AG10803 (cell line): ENCODE data around the gene KRT222.

Experiments
- DNase-seq: peaks from one replicate; pipeline ENCODE4 v3.0.0; 2010; ENCODE audit warnings: low read depth
- H3K4me3 ChIP-seq: 2 replicates; pipeline ENCODE4 v1.5.1; 2011; ENCODE audit warnings: mild to moderate bottlenecking, low read length, control low read depth
- TF ChIP-seq, protein P1 (sequence below): conservative IDR thresholded peaks from 2 replicates; pipeline ENCODE4 v1.5.1; 2011; ENCODE audit warnings: mild to moderate bottlenecking, low read length, control low read depth, inconsistent platforms

The KRT222 gene

DNA sequence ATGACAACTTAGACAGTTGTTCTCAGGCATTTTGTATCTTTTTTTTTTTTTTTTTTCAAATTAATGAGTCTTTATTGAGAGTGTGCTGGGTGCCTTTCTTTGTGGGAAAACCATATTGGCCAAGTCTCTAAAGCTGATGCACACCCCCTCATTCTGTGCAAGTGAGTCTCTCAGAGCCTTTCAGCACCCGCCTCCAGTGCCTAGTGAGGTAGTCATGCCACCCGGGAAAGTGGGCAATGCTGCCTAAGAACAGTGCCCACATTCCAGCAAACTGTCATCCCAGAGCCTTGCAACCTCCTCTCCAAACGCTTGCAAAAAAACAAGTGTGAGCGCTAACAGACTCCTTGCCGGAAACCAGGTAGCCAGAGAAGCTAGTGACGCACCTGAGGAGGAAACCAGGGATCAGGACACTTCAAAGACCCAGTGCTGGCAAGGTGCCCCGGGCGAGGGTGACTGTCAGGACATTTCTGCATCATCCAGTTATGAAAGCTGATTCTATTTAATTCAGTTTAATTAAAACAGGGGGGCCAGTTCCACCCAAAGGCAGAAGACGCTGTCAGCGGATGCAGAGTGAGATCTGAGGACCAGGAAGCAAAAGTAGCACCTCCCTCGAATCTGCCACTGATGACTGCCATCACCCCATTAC is 52.3 kb downstream of the KRT222 start:
- no peak for DNase-seq
- TF ChIP-seq, protein P1, sequence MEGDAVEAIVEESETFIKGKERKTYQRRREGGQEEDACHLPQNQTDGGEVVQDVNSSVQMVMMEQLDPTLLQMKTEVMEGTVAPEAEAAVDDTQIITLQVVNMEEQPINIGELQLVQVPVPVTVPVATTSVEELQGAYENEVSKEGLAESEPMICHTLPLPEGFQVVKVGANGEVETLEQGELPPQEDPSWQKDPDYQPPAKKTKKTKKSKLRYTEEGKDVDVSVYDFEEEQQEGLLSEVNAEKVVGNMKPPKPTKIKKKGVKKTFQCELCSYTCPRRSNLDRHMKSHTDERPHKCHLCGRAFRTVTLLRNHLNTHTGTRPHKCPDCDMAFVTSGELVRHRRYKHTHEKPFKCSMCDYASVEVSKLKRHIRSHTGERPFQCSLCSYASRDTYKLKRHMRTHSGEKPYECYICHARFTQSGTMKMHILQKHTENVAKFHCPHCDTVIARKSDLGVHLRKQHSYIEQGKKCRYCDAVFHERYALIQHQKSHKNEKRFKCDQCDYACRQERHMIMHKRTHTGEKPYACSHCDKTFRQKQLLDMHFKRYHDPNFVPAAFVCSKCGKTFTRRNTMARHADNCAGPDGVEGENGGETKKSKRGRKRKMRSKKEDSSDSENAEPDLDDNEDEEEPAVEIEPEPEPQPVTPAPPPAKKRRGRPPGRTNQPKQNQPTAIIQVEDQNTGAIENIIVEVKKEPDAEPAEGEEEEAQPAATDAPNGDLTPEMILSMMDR: no peak

DNA sequence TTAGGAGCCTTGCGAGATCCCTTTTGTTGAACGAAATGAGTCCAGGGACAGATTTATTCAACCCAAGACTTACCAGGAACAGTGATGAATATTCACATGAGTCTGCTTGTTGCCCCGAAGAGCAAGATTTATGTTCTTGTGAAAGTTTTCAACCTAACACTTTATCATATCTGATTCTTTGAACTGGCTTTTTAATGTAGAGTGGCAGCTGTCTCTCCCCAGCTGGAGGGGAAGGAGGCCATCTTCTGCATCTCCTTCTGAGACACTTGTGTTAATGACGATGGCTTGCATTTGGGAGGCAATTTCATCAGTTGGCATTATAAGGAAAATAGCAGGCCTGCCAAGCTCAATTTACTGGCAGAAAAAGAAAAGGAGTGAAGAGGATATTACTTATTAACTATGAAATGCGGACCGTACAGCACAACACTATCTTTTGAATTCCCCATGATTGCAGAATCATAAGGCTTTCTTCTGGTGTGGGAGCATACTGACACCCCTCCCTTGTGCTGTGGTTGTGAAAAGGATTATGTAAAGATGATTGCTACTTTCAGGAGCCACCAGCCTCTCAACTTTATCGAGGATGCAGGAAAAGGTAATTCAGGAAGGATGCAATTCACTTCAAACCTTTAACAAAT is 53.0 kb downstream of the KRT222 start:
- TF ChIP-seq, protein P1: no peak
- H3K4me3 ChIP-seq: no peak overlapping the region
- no peak for DNase-seq

More for the DNA sequence above, 52.3 kb downstream of the KRT222 start:
- H3K4me3 ChIP-seq: no peak overlapping the region

DNA sequence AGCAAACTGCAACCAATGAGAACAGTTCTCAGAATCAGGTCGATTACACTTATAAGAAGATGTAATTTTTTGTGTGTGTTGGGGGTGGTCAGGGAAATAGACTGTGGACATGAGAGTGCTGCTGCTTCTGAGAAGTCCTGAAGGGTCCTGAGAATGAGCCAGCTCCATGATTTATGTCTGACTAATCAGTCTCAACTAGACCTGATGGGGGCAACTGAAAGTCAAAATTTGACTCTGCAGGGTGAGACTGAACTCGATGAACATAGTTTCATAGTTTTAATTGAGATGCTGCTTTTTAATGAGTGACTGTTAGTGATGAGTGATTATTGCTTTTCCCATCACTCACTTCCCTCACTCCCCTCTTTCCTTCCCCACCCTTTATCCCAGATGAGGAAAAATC is 54.6 kb downstream of the KRT222 start:
- no peak for DNase-seq
- TF ChIP-seq, protein P1: no peak
- H3K4me3 ChIP-seq: no peak overlapping the region

DNA sequence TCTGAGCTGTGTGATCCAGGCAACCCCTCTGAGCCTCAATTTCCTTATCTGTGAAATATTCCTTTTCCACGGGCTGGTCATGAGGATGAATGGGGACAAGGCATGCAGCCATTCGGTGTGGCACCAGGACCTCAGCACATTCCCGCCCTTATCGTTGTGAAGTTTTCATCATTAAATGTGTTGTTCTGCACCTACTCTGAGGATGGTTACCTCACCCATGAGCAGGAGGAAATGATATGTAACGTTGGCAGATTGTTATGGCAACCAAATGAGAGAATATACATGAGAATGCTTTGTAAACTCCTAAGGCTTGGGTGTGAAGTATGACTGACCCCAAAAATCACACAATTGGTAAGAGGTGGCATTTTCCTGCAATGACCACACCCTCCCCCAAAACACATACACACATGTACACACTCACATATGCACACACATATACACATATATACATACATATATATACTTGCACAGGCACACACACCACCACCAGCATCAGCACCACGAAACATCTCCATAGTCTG is 56.9 kb downstream of the KRT222 start:
- no peak overlapping the region for H3K4me3 ChIP-seq
- TF ChIP-seq, protein P1: no peak
- no peak for DNase-seq

DNA sequence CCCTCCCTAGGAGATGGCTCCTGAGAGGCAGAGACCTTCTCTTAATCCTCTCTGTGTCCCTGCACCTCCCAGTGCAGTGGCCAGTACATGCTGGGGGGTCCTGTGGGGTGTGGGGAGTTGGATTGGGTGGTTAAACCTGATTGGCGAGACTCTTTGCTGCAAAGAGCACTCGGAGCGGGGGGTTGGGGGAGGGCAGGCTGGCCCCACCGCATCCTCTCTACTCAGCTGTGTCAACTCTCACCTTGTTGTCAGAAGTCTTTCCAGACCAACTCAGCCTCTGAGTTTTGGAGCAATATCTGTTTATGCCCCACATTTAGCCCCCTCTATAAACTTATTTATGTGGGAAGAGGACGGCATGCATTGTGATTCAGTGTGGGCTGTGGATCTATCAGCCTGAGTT is 57.3 kb downstream of the KRT222 start:
- TF ChIP-seq, protein P1: no peak
- H3K4me3 ChIP-seq: no peak overlapping the region
- no peak for DNase-seq

DNA sequence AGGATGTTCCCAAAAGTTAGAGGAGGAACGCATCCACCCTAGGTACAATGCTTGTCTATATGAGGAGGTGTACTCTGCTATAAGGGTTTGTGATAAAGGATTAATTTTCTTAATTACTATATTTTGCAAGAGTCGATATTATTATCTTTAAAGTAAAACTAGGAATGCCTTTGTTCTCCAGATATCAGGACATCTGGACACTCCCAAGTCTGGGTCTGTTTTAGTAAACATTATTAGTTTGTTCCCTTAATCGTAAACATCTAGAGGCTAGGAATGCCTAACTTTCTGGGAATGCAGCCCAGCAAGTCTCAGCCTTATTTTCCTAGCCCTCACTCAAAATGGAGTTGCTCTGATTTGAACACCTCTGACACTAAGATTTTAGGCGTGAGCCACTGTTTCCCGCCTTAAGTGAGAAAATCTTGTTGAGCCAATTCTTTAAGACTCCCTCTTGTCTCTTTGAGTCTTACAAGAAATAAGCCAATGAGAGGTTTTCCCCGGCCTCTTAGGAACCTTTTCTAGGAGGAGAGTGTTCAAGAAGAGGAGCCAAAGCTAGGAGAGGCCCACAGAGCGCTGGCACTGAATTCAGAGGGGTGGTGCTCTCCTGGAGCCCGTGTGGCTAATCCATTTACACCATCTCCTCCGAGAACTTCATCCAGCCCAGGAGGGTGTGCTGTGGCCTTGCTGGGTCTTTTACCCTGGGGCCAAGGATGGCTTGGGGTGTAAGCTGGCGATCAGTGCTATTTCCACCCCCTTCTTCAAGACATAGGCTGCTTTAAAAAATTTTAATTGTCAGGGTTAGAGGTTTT is 58.2 kb downstream of the KRT222 start:
- no peak for DNase-seq
- H3K4me3 ChIP-seq: no peak overlapping the region
- TF ChIP-seq, protein P1: no peak

DNA sequence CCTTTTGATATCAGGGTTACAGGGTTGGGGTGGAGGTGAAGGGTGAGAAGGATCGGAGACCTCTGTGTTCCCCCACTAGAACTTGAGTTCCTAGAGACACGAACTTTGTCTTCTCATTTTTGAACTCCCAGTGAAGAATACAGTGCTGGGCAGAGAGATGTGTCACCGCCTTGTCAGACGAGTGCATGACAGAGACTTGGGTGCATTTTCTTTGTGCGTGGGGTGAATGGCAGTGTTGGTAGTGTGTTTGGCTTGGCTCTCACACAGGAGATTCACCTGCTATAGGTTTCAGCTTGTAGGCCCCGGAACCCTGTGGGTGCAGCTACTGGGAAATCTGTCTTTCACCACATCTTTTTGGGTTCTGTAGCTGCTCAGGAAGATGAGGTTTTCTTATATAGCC is 59.7 kb downstream of the KRT222 start:
- H3K4me3 ChIP-seq: no peak overlapping the region
- TF ChIP-seq, protein P1: no peak
- DNase-seq: no peak
